ENCODE measurements around the gene TRERF1. TPM values are rescaled to one million over a fixed set of nuclear protein-coding genes. Genes with fewer than 3 reads are reported as not detected.

Gene TRERF1
- total RNA-seq, 4 donors from 2014 or later: 3.3 to 4.9 (median 3.8) TPM

- TF ChIP-seq CTCF (IDR thresholded peaks at IDR 0.05; ENCODE audit: low read depth): no peak
Observed at GRCh38 chr6:42407379-42407778, 44.3 kb downstream of the TRERF1 start.

- no peak for TF ChIP-seq CTCF (IDR thresholded peaks at IDR 0.05; ENCODE audit: low read depth)
Observed at GRCh38 chr6:42406306-42407280, 45.1 kb downstream of the TRERF1 start.

DNA sequence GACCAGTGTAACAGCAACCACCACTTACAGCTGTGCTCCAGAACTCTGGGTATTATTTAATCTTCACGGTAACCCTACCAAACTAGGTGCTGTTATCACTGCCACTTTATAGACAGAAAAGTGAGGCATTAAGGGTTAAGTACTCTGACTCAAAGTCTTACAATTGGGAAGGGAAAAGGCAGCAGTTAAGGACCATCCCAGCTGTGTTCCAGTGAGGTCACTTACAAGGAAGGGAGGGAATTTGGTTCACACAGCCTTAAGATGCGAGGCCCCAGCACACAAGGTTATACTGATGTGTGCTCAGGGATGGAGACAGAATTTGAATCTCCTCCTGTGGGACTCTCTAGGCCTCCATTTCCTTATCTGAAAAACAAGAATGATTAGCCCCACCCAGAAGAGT, 46.7 kb downstream of the TRERF1 start:
- no peak for TF ChIP-seq CTCF (IDR thresholded peaks at IDR 0.05; ENCODE audit: low read depth)

DNA sequence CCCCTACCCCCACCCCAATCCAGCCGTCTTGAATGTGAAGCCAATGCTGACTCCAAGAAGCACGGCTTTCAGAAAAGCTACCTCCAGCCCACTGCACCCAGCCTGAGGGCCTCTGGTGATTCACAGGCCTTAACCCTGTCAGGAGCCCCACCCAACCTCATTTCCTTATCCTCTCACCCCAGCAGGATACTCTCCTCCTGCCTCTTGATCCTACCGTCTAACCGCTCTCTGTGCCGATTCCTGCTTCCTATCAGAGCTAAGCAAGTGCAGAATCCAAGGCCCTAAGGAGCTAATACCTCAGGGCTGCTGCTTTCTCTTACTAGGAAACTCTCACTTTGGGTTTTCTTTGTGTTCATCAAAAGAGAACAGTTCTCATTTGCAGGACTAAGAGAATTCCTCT, 47.2 kb downstream of the TRERF1 start:
- TF ChIP-seq CTCF (IDR thresholded peaks at IDR 0.05; ENCODE audit: low read depth): no peak

- no peak for TF ChIP-seq CTCF (IDR thresholded peaks at IDR 0.05; ENCODE audit: low read depth)
Observed at GRCh38 chr6:42403831-42404230, 47.9 kb downstream of the TRERF1 start.

DNA sequence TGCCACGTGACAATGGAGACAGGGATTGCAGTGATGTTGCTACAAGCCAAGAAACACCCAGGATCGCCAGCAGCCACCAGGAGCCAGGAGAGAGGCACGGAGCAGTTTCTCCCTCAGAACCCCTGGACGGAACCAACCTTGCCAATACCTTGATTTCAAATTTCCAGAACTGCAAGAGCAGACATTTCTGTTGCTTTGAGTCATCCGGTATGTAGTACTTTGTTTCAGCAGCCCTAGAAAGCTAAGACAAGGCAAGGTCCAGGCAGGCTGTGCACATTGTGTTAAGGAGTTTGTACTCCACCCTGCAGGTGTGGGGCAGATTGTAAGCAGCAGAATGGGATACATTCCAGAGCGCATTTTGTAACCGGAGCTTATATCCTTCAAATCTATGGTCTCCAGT, 48.3 kb downstream of the TRERF1 start:
- TF ChIP-seq CTCF (IDR thresholded peaks at IDR 0.05; ENCODE audit: low read depth): no peak

DNA sequence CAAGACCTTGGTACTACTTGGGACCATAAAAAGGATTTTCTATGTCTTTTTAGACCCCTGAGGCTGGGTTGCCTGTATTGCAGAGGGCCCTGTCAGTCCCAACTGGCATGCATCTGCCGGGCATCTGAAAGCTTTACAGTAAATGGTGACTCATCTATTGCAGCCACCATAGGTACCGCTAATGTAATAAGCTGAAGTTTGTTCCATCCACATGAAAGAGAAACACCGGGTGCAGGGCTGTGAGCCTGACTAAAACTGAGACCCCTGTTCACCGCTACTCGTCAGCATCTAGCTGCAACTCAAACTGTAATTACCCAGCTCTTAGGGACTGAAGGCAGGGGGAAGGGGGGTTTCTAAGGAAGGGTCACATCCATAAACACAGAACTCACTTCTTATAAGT, 49.5 kb downstream of the TRERF1 start:
- no peak for TF ChIP-seq CTCF (IDR thresholded peaks at IDR 0.05; ENCODE audit: low read depth)

Measured in subcutaneous adipose tissue (tissue), 4 donors.